ENCODE results near the gene TAS1R1.
A peak's percentile ranks its signal among the peaks of the same experiment; 100 is the strongest.

The TAS1R1 gene

GRCh38 chr1:6574818-6575217, 19.7 kb downstream of the TAS1R1 start:
- no peak for DNase-seq

GRCh38 chr1:6577831-6578525, 22.9 kb downstream of the TAS1R1 start:
- DNase-seq: no peak

GRCh38 chr1:6578624-6579373, 23.7 kb downstream of the TAS1R1 start:
- no peak for DNase-seq

GRCh38 chr1:6579374-6580118, 24.4 kb downstream of the TAS1R1 start, which contains the start of gene ZBTB48:
Gene ZBTB48 (plus strand): TSS chr1:6579994. CDS start chr1:6580610, 616 bp downstream.
- peak; percentile 96 for DNase-seq

GRCh38 chr1:6580119-6580592, 25.0 kb downstream of the TAS1R1 start:
- DNase-seq: no peak

- no peak for DNase-seq
These were observed 25.7 kb downstream of the TAS1R1 start for GRCh38 chr1:6580593-6581409.

- no peak for DNase-seq
These were observed 26.6 kb downstream of the TAS1R1 start for GRCh38 chr1:6581561-6582305.

- DNase-seq: no peak
These were observed 27.3 kb downstream of the TAS1R1 start for GRCh38 chr1:6582370-6582769.

GRCh38 chr1:6584126-6585080, 29.3 kb downstream of the TAS1R1 start:
- DNase-seq: no peak

- DNase-seq: no peak
These were observed 30.1 kb downstream of the TAS1R1 start for GRCh38 chr1:6585081-6585722.

- DNase-seq: no peak
These were observed 30.7 kb downstream of the TAS1R1 start for GRCh38 chr1:6585841-6586240.

- no peak for DNase-seq
These were observed 31.3 kb downstream of the TAS1R1 start for GRCh38 chr1:6586404-6586816.

- no peak for DNase-seq
These were observed 32.3 kb downstream of the TAS1R1 start for GRCh38 chr1:6587261-6588005.

- no peak for DNase-seq
These were observed 33.2 kb downstream of the TAS1R1 start for GRCh38 chr1:6588128-6588892.

- no peak for DNase-seq
These were observed 33.9 kb downstream of the TAS1R1 start for GRCh38 chr1:6588893-6589520.

- no peak for DNase-seq
These were observed 34.9 kb downstream of the TAS1R1 start for GRCh38 chr1:6590046-6590445.

GRCh38 chr1:6591222-6591621, 36.1 kb downstream of the TAS1R1 start:
- no peak for DNase-seq

- DNase-seq: no peak
These were observed 36.5 kb downstream of the TAS1R1 start for GRCh38 chr1:6591644-6592043.

Measured in effector CD8-positive, alpha-beta T cell (primary cell).